Limb (tissue), 2 donors: ENCODE data around the gene ADAM17.
"Not testable (repeated sequence)": the region's sequence is repeated elsewhere in the genome, so short reads cannot be mapped to it uniquely, and the experiment has no call there.

Experiments used
- DNase-seq, 2 donors: peaks; one replicate each; pipeline ENCODE4 v3.0.0-alpha.2; 2016; ENCODE audit errors: extremely low spot score in 2 of 2

The ADAM17 gene

DNA sequence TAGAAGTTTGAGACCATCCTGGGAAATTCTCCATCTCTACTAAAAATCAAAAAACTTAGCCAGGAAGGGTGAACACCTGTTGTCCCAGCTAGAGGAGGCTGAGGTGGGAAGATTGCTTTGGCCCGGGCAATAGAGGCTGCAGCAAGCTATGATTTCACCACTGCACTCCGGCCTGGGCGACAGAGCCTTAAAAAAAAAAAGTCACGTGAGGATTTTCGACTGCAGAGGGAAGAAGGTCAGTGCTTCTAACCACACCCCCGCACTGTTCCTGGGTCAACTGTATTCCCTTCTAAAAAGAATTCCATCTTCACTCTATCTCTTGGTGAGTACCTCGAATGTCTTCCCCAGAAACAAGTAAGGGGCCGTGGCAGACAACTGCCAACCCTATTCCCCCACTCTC, 31.3 kb downstream of the ADAM17 start:
- no peak for DNase-seq

DNA sequence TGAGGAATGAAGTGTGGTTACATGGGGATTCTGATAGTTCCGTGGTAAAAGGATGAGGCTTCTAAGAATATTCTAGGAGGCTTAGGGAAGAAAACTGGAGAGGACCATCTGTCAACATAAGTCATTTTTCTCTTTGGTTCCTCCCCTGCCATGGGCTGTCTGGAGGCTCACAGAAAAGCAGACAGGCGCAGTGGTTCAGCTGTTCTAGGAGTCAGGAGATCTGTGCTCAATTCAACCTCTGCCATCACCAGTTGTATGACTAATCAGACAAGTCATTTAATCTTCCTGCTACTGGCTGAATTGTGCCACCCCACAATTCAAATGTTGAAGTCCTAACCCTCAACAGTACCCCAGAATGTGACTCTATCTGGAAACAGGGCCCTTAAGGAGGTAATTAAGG, 36.4 kb downstream of the ADAM17 start:
- no peak for DNase-seq

DNA sequence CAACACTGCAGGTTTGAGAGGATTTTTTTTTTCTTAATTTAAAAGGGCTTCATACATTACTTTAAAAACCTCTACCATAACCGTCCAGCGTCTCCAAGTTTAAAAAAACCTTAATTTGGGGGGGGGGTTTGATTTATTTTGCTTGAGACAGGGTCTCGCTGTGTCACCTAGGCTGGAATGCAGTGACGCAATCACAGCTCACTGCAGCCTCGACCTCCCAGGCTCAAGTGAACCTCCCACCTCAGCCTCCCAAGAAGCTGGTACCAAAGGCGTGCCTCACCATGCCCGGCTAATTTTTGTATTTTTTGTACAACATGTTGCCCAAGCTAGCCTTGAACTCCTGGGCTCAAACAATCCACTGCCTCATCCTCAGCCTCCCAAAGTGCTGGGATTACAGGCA, 36.9 kb downstream of the ADAM17 start:
- DNase-seq, result no peak

DNA sequence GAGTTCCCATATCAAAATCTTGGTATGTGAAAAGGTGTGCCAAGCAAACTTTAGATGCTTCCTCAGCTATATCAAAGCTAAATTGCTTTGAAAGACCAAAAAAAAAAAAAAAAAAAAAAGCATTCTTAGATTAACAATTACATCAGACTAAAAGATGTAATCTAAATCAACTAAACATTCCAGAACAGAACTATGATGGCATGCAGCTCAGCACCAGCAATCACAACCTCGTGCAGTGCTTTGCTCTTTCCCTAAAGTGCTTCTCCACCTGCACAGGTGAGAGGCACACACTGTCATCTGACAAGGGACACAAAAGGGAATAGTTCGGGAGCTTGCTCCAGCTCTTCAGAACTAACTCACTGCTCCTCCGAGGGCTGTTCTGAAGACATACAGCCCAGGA, 37.5 kb downstream of the ADAM17 start:
- no peak for DNase-seq

DNA sequence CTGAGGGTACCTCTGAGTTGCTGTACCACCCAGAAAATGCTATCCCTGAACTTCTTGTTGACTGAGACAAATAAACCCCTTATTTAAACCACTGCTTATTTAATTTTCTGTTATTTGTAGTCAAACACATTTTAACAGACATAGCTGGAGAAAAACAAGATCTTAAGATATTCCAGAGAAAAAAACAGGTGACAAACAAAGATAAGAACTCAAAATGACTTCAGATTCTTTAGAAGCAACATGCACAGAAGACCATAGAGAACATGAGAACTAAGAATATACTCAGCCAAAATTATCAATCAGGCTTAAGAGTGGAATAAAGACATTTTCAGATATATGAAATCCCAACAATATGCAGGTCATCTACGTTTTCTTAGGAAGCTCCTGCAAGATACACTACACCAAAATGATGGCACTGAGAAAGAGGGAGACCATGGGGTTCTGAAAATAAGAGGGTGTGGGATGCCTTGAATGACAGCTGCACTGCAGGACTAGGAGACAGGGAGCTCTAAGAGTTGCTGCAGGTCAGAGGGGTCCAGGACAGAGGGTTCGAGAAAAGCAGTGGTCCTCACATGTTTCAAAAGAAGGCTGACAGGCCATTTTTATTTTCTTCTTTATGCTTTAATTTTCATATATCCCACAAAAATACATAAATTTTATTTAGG, 38.4 kb downstream of the ADAM17 start:
- DNase-seq, result no peak

DNA sequence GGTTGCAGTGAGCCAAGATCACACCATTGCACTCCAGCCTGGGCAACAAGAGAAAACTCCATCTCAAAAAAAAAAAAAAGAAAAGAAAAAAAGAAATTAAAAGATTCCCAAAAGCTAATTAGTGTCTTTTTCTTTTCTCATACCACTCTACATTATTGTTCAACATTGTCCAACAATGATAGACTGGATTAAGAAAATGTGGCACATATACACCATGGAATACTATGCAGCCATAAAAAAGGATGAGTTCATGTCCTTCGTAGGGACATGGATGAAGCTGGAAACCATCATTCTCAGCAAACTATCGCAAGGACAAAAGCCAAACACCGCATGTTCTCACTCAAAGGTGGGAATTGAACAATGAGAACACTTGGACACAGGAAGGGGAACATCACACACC, 41.7 kb downstream of the ADAM17 start:
- not testable (repeated sequence) for DNase-seq

DNA sequence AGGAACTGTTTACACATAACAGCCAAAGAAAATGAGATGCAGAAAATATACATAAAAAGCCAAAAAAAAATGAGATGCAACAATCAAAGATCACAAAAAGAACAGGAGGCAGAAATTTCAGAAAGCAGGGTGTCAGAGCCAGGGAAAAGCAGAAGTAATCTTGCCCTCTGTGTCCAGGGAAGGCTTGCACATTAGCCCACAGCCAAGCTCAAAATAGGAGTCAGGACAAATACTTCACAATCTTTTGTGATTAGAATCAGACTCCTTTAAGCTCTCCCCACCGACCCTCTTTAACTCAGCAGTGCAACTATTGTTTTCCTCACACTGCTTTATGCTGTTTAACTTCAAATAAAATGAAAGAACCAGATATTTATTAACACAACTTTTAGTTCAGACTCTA, 46.7 kb downstream of the ADAM17 start:
- no peak for DNase-seq

DNA sequence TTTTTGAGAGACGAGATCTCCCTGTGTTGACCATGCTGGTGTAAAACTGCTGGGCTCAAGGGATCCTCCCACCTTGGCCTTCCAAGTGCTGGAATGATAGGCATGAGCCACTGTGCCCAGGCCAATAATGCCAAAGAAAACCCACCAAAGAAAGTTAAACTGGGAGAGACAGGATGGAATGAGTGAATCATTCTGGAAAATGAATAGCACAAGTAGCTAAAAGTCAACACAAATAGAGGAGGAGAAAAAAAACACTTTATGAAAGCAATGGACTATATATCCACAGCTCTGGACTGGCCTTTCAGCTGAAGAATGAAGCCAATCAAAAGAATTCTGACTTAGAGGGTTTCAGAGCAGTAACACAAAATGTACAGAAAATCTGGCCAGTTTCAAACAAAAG, 57.4 kb downstream of the ADAM17 start:
- no peak for DNase-seq

DNA sequence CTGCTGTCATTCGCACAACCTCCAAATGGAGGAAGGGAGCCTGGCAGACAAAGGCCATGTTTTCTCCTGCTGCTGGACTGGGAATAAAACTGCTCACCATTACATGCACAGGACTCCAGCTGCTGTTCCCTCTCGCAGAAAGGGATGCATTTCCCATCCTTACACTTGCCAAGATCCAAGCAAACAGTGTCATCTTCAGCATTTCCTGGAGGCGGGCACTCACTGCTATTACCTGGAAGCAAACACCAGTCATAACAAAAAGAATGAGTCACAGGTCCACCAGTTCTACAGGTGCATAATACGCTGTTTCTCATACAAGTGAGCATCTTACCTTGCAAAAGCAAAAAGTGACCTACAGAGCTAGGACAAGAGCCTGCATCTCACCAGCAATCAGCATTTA, 58.6 kb downstream of the ADAM17 start:
- no peak for DNase-seq

DNA sequence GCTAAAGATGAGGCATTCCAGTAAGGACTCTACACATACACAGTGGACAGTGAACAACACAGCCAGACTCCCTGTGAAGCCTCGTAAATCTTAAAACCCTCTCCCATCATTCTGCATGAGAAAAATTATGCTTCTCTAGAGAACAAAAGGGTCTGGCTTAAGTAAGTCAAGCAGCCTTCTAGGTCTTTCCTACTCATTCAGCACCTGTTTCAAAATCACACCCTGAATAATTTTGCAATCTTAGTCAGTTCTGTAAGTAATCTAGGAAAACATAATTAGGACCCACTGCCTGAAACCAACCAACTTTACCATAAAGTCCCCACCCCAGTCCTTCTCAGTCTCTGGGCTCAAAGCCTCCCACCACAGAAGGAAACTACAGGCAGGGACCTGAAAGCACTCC, 61.5 kb downstream of the ADAM17 start:
- no peak for DNase-seq

DNA sequence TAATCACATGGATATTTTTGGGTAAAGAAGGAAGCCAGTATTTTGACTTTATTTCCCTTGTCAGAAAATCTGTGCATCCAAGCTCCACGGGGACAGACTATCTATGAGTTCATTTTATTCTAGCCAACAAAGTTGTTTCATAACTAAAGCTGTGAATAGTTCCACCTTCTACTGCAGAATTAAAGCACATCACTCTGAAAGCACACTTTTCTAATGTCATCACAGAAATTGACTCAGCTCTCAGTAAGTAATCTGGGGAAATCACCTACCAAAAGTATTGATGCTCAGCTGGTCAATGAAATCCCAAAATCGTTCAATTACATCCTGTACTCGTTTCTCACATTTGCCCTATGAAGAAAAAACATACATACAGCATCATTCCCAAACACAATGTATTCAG, 62.2 kb downstream of the ADAM17 start:
- no peak for DNase-seq

DNA sequence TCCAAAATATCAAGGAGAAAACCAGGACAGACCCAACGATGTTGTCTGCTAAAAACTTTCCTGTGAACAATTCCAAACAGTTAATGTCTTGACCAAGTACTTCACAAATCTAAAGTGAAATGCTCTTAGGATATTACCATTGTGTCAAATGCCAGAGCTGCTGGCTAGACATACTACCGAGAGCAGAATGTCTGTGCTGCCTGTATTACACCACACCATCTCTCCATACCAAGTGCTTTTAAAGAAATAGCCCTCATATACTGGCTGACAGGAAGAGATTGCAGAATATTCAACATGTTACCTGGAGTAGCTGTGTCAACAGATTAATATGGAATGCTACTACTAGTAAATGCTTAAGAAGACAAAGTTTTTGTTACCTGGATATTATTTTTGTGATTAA, 62.7 kb downstream of the ADAM17 start:
- no peak for DNase-seq

DNA sequence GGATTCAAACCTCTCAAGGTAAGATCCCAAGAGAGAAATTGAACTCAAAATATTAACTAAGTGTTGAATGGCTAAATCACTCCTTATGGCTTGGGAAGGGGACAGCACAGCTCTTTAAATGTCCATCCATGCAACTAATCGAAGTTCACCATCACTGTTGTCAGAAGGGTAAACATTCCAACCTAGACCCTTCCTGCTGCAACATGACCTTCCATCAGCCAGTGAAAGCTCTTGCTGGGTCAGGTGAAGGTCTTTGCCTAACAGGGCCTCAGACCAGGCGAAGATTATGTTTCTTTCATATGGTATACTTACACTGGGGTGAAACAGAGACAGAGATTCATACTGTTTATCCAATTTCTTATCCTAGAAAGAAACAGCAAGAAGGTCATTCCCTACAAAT, 64.8 kb downstream of the ADAM17 start:
- no peak for DNase-seq

DNA sequence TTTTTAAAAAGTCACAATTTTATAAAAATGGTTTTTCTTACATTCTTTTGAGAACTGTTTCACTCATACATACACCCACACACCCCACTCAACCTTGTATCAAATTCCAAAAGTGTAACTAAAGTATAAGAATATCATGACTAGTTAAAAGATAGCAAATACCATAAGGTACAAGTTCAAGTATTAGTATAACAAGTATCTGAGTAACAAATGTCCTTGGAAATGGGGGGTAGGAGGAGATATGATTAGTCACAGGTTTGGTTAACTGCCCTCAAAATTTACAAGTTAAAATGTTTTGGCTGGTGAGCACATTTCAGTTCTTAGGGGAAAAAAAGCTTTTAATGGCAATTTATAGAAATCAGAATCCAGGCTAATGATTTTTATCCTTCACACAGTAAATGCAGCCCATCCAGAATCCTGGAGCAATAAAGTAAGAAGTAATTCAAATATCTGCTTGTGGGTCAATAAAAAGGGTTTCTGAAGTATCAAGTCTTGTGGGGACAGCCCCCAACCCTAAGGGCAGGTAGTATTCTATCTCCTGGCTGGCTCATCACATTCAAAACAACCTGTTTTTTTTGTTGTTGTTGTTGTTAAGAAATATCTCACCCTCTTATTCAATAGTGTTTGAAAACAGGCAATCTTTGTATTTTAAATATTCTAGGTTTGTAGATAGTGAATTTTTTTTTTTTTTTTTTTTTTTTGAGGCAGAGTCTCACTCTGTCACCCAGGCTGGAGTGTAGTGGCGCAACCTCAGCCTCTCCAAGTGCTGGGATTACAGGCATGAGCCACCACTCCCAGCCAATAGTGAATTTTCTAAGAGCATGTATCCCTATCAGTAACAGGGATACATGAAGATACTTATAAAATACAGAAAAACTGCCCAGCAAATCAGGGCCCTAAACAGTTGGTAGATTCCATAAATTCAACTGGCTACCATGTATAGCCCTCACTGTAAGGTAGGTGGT, 66.8 kb downstream of the ADAM17 start:
- DNase-seq, result no peak

DNA sequence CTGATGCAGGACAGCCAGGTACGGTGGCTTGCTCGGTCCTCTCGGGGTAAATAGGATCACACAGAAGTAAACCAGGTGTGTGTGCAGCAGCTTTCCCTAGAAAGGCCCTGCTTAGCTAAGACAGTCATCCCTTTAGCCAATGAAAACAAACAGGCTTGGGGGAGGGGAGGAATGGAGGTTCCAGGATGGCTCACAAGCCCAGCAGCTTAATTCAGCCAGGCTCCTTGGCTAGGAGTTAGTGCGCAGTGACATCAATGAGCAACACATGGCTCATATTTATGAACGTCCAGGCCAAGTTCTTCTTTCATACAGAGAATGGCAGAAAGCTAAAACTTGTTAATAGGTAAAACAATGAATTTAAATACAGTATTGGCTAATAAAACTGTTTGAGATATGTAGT, 71.1 kb downstream of the ADAM17 start:
- DNase-seq, result no peak

DNA sequence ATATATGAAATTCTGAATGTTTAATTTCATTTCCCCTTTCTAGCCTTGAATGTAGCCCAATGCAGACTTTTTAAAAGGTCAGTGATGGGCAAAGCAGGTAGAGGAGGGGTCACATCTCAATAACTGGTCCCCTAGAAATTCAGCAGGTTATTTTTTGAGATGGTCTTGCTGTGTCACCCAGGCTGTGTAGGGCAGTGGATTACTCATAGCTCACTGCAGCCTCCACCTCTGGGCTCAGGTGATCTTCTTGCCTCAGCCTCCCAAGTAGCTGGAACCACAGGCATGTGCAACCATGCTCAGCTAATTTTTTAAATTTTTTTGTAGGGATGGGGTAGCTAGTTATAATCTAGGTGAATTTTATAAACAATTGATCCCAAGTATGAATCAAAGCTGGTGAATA, 72.5 kb downstream of the ADAM17 start:
- DNase-seq, result no peak

DNA sequence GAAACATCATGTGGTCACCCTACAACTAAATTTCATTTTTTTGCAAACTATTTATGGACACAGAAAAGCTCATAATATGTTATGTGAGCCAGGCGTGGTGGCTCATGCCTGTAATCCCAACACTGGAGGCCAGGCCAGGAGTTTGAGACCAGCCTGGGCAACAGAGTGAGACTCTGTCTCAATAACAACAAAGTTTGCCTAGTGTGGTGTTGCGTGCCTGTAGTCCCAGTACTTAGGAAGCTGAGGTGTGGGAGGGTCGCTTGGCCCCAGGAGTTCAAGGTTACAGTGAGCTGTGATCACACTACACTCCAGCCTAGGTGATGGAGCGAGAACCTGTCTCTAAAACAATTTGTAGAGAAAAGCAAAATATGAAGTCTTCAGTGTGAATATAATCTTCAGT, 75.5 kb downstream of the ADAM17 start:
- no peak for DNase-seq

DNA sequence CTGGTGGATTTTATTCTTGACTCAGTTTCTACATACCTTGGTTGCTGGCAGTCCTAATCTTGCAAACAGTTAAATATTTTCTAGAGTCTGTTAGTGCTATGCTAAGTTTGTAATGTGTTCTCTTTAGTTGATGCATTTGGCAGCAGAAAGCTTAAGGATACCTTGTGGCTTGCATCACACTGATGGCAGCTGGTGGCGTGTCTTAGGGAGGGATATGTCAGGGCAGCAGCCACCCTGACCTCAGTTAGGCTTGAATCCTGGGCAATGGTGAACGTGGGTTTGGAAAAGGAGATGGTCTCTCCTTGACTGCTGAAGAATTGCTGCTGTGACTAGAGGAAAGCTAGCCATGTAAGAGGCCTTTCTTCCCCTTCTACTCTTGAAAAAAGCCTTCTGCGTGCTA, 77.1 kb downstream of the ADAM17 start:
- no peak for DNase-seq

DNA sequence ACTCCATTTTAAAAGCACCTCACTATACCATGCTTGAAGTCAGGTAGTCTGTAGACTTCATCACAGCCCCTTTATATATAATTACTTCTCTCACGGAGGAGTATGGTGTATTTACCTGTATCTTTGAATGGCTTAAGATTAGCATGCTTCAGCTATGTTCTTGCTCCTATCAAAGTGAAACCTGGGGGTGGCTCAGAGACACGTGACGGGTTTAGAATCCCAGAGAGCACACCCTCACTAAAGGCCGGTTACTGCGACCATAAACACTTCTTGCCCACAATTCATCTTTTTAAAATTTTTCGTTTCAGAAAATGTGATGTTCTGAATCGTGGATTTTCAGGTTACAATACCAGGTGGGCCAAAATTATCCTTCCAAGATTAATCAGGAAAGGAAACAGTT, 77.7 kb downstream of the ADAM17 start:
- no peak for DNase-seq

DNA sequence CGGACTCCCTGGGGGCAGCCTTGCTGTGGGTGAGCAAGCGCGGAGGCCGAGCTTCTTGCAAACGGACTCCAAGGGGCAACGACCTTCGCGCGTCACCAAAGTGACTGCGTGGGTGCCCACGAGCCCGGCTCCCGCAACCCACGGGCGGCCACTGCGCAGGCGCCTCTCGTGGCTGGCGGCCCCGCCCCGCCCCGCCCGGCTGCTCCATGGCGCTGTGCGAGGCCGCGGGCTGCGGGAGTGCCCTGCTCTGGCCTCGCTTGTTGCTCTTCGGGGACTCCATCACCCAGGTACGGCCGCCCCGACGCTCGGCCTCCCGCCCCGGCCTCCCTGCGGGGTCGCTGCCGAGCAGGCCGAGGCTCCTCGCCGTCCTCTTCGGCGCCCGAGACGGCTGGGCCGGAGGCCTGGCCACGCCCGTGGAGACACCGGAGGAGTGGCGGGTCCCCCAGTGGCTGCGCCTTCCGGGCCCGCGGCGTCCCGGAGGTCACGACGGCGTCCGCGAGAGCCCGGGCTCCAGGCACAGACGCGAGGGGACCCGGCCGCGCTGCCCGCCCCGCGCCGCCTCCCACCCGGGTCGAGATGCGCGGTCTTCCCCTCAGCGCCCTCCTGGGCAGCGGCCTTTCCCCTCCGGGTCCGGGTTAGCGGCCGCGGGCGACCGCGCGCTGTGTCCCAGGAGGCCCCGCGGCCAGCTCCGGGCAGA, 81.1 kb downstream of the ADAM17 start, which contains the start of gene IAH1:
TSS of gene IAH1 (plus strand) at position 191 of the 697 bp plus-strand sequence. CDS start at position 207, 16 bp downstream.
- DNase-seq, result peak; percentile 50 to 81

DNA sequence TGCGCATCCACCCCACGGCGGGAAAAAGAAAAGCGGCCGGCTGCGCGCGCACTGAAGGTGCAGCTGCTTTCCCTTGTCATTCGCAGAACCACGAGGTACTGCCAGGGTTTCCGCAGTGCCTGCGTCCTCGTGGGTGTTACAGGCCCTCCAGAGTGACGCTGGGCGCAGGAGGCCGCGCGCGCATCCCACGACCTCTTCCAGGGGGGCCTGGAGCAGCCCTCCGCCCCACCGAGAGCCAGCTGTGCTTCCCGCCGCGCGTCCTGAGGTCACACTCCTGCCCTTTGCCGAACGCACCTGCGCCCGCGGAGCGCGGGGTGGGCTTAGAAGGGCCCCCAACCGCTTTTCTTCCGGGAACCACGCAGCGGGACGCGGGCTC, 81.7 kb downstream of the ADAM17 start:
- DNase-seq, result peak; percentile 20 to 68

DNA sequence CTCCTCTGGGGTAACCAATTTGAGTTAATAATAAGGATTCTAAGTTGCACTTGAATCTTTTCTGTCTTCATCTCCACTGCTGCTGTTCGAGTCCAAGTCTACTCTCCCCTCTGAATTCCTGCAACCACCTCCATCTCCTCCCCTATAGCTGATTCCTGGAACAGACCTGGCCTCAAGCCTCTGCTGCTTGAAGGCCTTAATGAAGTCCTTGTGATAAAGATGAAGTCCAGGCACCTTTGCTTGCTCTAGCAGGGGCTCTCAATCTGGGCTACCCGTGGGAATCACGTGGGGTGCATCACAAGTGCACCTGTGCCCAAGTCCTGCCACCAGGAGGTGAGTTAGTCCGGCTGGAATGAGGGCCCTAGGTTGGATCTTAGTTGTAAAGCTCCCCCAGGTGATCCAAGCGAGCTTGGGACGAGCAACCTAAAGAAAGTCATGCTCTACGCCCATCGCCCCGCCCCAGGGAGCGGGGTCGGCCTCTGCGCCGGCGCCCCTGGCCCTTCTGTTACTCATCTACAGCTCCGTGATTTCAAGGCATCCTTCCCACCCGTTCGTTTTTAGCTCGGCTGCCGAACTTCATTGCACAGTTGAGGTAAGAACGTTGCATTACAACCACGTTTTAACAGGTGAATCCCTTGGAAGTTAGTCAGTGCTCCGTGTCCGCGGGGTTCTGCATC, 82.2 kb downstream of the ADAM17 start:
- DNase-seq, result no peak
